Measurements from ENCODE around the gene SUCO.
"Not testable (repeated sequence)": the region's sequence is repeated elsewhere in the genome, so short reads cannot be mapped to it uniquely, and the experiment has no call there.

SUCO gene

GRCh38 chr1:172613294-172613693, 80.3 kb downstream of the SUCO start:
- no peak overlapping the region for H3K4me3 ChIP-seq (ENCODE audit: low read depth, low read length)
- TF ChIP-seq, protein P1, sequence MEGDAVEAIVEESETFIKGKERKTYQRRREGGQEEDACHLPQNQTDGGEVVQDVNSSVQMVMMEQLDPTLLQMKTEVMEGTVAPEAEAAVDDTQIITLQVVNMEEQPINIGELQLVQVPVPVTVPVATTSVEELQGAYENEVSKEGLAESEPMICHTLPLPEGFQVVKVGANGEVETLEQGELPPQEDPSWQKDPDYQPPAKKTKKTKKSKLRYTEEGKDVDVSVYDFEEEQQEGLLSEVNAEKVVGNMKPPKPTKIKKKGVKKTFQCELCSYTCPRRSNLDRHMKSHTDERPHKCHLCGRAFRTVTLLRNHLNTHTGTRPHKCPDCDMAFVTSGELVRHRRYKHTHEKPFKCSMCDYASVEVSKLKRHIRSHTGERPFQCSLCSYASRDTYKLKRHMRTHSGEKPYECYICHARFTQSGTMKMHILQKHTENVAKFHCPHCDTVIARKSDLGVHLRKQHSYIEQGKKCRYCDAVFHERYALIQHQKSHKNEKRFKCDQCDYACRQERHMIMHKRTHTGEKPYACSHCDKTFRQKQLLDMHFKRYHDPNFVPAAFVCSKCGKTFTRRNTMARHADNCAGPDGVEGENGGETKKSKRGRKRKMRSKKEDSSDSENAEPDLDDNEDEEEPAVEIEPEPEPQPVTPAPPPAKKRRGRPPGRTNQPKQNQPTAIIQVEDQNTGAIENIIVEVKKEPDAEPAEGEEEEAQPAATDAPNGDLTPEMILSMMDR (IDR thresholded peaks at IDR 0.05; ENCODE audit: insufficient read depth, low read length, missing control alignments), result no peak
- no peak for DNase-seq (ENCODE audit: low read depth, low spot score)
- ChIA-PET CTCF (interaction anchor here (0.9 to 2.2 kb wide), 2 partner anchors 104 to 106 kb away, joined by 3 to 9 read pairs; no protein-coding TSS in a partner anchor), POLR2A (no interaction called here)

DNA sequence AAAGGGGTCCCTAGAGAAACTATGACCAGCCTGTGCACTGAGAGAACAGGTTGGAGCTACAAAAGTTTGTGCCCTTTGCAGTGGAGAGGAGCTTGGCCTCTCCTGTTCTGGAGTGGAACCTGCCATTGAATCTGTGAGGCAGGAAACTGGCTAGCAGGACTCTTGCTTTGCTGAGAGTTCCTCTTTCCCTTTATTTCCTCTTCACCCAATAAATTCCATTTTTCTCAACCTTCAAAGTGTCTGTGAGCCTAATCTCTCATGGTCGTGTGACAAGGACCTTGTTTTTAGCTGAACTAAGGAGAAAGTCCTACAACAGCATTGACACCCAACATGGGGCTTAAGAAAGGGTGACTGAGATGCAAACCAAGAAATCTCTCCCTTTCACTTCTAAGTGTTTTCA, 83.2 kb downstream of the SUCO start:
- TF ChIP-seq, protein P1 (IDR thresholded peaks at IDR 0.05; ENCODE audit: insufficient read depth, low read length, missing control alignments), result no peak
- ChIA-PET CTCF (interaction anchor here (0.6 kb wide), 1 partner anchor 13 kb away, joined by 3 read pairs; no protein-coding TSS in a partner anchor), POLR2A (no interaction called here)
- H3K4me3 ChIP-seq (ENCODE audit: low read depth, low read length), result no peak overlapping the region
- no peak for DNase-seq (ENCODE audit: low read depth, low spot score)

DNA sequence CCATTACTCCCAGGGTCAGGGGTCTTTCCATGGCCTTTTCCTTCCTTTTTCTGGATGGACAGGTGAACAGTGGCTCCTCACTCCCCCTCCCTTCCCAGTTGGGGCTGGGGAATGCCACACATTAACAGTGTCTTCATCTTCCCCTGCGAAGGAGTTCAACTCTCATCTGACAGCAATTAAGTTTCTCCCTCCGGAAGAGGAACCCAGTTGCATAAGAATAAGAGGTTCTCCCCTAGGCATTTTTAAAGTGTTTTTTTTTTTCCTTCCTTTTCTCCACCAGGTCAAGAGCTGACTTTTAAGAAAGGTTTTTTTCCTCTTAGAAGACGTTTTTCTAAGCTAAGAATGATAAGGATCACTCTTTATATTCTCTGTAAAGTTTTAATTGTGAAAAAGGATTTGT, 83.7 kb downstream of the SUCO start:
- TF ChIP-seq, protein P1 (IDR thresholded peaks at IDR 0.05; ENCODE audit: insufficient read depth, low read length, missing control alignments), result no peak
- no peak for DNase-seq (ENCODE audit: low read depth, low spot score)
- CTCF ChIA-PET, result interaction anchor here (0.6 kb wide), 1 partner anchor 13 kb away, joined by 3 read pairs; no protein-coding TSS in a partner anchor
- POLR2A ChIA-PET, result no interaction called here
- no peak overlapping the region for H3K4me3 ChIP-seq (ENCODE audit: low read depth, low read length)

- H3K4me3 ChIP-seq (ENCODE audit: low read depth, low read length); DNase-seq (ENCODE audit: low read depth, low spot score); POLR2A ChIA-PET: not testable (repeated sequence)
- CTCF ChIA-PET, result interaction anchor here (2.8 kb wide), 1 partner anchor 11 kb away, joined by 16 read pairs; no protein-coding TSS in a partner anchor
Measured at GRCh38 chr1:172620603-172621002, 87.7 kb downstream of the SUCO start.

GRCh38 chr1:172622541-172622940, 89.6 kb downstream of the SUCO start:
- H3K4me3 ChIP-seq (ENCODE audit: low read depth, low read length), result no peak overlapping the region
- TF ChIP-seq, protein P1 (IDR thresholded peaks at IDR 0.05; ENCODE audit: insufficient read depth, low read length, missing control alignments), result no peak
- CTCF ChIA-PET, result interaction anchor here (2.2 kb wide), 1 partner anchor 12 kb away, joined by 12 read pairs; no protein-coding TSS in a partner anchor
- POLR2A ChIA-PET, result no interaction called here
- DNase-seq (ENCODE audit: low read depth, low spot score), result no peak

GRCh38 chr1:172623748-172624147, 90.8 kb downstream of the SUCO start:
- TF ChIP-seq, protein P1 (IDR thresholded peaks at IDR 0.05; ENCODE audit: insufficient read depth, low read length, missing control alignments), result no peak
- H3K4me3 ChIP-seq (ENCODE audit: low read depth, low read length), result no peak overlapping the region
- ChIA-PET POLR2A (no interaction called here), CTCF (interaction anchor here (2.2 kb wide), 1 partner anchor 14 kb away, joined by 12 read pairs; no protein-coding TSS in a partner anchor)
- DNase-seq (ENCODE audit: low read depth, low spot score), result no peak

DNA sequence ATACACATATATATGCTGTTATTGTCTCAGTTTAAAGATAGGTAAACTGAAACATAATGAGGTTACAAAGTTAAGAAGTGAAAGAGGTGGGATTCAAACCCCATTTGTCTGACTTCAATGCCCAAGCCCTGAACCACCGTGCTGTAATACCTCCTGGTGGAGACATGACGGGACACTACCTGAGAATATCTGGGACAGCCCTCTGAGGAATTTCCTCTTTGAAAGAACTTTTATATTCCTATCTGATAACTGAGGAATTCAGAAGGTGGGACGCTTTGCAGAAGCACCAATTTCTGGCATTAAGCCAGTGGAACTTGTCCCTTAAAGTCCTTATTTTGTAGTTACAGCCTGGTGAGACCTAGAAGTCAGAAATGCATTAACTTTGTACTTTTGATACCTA, 93.9 kb downstream of the SUCO start:
- DNase-seq (ENCODE audit: low read depth, low spot score), result no peak
- ChIA-PET POLR2A (no interaction called here), CTCF (no interaction called here)
- H3K4me3 ChIP-seq (ENCODE audit: low read depth, low read length), result no peak overlapping the region
- TF ChIP-seq, protein P1 (IDR thresholded peaks at IDR 0.05; ENCODE audit: insufficient read depth, low read length, missing control alignments), result no peak
